Esophagus (tissue), 2 donors: Measurements from ENCODE around the gene TMEM43. TPM values are rescaled to one million over a fixed set of nuclear protein-coding genes. Genes with fewer than 3 reads are reported as not detected.
"Not testable (repeated sequence)": the region's sequence is repeated elsewhere in the genome, so short reads cannot be mapped to it uniquely, and the experiment has no call there.

ENCODE experiments used
- H3K27ac ChIP-seq, 2 donors: one replicate each; pipeline ENCODE4 v1.5.1; 2013; ENCODE audit warnings: low read depth in 2 of 2, mild to moderate bottlenecking in 2 of 2, inconsistent platforms in 1 of 2, low read length in 1 of 2, moderate library complexity in 1 of 2
- H3K27me3 ChIP-seq, 2 donors: one replicate each; pipeline ENCODE4 v1.6.1; 2013; ENCODE audit warnings: low read length in 2 of 2, control low read depth in 1 of 2, mild to moderate bottlenecking in 1 of 2; ENCODE audit not compliant: insufficient read depth in 2 of 2, control insufficient read depth in 1 of 2
- H3K36me3 ChIP-seq, 2 donors: one replicate each; pipeline ENCODE4 v1.6.1; 2013; ENCODE audit warnings: low read length in 1 of 2; ENCODE audit not compliant: control insufficient read depth in 2 of 2, insufficient read depth in 2 of 2
- H3K4me1 ChIP-seq, 2 donors: one replicate each; pipeline ENCODE4 v1.6.1; 2013; ENCODE audit warnings: low read length in 1 of 2; ENCODE audit not compliant: control insufficient read depth in 2 of 2, insufficient read depth in 2 of 2
- H3K4me3 ChIP-seq, 2 donors: one replicate each; pipeline ENCODE4 v1.5.1; 2013; ENCODE audit warnings: low read length in 2 of 2, mild to moderate bottlenecking in 2 of 2, low read depth in 1 of 2, moderate library complexity in 1 of 2
- H3K9me3 ChIP-seq, 2 donors: one replicate each; pipeline ENCODE4 v1.6.1; 2013; ENCODE audit warnings: mild to moderate bottlenecking in 2 of 2, low read depth in 1 of 2, low read length in 1 of 2, moderate library complexity in 1 of 2; ENCODE audit not compliant: control insufficient read depth in 2 of 2, insufficient read depth in 1 of 2
- WGBS, 2 donors: extraction: QIAGEN DNeasy Blood & Tissue Kit; methylation state at CpG; one replicate each; pipeline ENCODE4 v1.1.7; 2013; 5-methylcytosine and 5-hydroxymethylcytosine counted together
- polyA plus RNA-seq, 2 donors: library from polyadenylated mRNA; stranded (reverse); fragments of 200-250 nt; gene quantifications; one replicate each; pipeline ENCODE4 v1.2.3, GENCODE V29; 2013
- donor health status: healthy with polysubstance abuse.
- donor health status: Bipolar disorder and iron deficiency.

TMEM43 gene, protein sequence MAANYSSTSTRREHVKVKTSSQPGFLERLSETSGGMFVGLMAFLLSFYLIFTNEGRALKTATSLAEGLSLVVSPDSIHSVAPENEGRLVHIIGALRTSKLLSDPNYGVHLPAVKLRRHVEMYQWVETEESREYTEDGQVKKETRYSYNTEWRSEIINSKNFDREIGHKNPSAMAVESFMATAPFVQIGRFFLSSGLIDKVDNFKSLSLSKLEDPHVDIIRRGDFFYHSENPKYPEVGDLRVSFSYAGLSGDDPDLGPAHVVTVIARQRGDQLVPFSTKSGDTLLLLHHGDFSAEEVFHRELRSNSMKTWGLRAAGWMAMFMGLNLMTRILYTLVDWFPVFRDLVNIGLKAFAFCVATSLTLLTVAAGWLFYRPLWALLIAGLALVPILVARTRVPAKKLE
- 10 to 100 TPM; 41.4 to 45.6 TPM for polyA plus RNA-seq

GRCh38 chr3:14124615-14125192, at the start of gene TMEM43, which contains the start of gene CHCHD4:
Gene TMEM43, plus strand, starts transcription at chr3:14125052. Its CDS starts 142 bp downstream, at chr3:14125194.
Gene CHCHD4, minus strand, starts transcription at chr3:14124870. Its CDS starts 194 bp downstream, at chr3:14124676.
- peak within 1 kb of the TSS; percentile 89 to 94 for H3K27ac ChIP-seq
- no peaks in the 10 kb centered on the region for H3K27me3 ChIP-seq
- H3K4me1 ChIP-seq, result peaks cover 5 to 37% of the 10 kb centered on the region in 2 donors
- WGBS, 2 donors, result 0 to 1% methylated on average over 47 to 55 of the region's 55 CpGs
- peak within 1 kb of the TSS; percentile 80 to 87 for H3K4me3 ChIP-seq
- peaks cover 8 to 10% of the 10 kb centered on the region in 2 donors for H3K36me3 ChIP-seq
- no peaks in the 10 kb centered on the region for H3K9me3 ChIP-seq

DNA sequence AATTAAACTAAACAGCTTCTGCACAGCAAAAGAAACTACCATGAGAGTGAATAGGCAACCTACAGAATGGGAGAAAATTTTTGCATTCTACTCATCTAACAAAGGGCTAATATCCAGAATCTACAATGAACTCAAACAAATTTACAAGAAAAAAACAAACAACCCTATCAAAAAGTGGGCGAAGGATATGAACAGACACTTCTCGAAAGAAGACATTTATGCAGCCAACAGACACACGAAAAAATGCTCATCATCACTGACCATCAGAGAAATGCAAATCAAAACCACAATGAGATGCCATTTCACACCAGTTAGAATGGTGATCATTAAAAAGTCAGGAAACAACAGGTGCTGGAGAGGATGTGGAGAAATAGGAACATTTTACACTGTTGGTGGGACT, 49.6 kb upstream of the TMEM43 start:
- not testable (repeated sequence) for H3K9me3 ChIP-seq, H3K36me3 ChIP-seq
- WGBS, 2 donors, result 80 to 83% methylated on average over 3 of the region's 3 CpGs

GRCh38 chr3:14077310-14077709, 47.5 kb upstream of the TMEM43 start:
- Histone ChIP-seq H3K27ac (no peak overlapping the region), H3K9me3 (no peaks in the 10 kb centered on the region), H3K36me3 (no peaks in the 10 kb centered on the region), H3K4me3 (no peak overlapping the region), H3K4me1 (no peaks in the 10 kb centered on the region), H3K27me3 (no peaks in the 10 kb centered on the region)
- WGBS, 2 donors, result 85 to 91% methylated on average over 1 of the region's 1 CpG

More for the DNA sequence above, 49.6 kb upstream of the TMEM43 start:
- H3K4me3 ChIP-seq, H3K27me3 ChIP-seq, H3K4me1 ChIP-seq, H3K27ac ChIP-seq: not testable (repeated sequence)

DNA sequence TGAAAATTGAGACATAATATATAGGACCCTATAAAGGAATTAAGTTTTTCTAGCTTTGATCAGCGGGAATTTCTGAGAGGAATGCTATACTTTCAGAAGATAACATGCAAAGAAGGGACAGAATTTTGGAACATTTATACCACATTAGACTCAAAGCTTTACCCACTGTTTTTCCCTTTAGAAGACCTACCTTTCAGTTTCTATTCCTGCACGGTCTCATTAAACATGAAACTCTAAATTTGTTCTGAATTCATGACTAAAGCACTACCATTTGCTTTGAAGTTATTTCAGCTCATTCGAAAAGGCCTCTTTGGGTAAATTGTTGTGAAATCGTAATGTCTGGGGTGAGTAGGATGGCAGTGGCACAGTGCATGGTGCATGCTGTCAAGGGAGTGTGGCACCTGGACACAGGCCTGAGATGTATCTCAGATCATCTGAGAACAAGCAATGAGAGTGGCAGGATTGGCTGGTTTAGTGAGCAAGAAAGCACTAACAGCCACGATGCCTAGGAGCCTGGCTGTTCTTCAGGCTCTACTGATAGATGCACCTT, 42.7 kb upstream of the TMEM43 start:
- 81 to 84% methylated on average over 5 of the region's 5 CpGs for WGBS, 2 donors
- no peak overlapping the region for H3K4me3 ChIP-seq

GRCh38 chr3:14087461-14087860, 37.4 kb upstream of the TMEM43 start:
- WGBS, 2 donors, result 88 to 90% methylated on average over 5 of the region's 5 CpGs
- H3K36me3 ChIP-seq, result not testable (repeated sequence)

More for the DNA sequence above, 42.7 kb upstream of the TMEM43 start:
- H3K4me1 ChIP-seq, result no peaks in the 10 kb centered on the region
- peaks cover 0 to 5% of the 10 kb centered on the region in 2 donors for H3K9me3 ChIP-seq
- no peak overlapping the region for H3K27ac ChIP-seq
- peaks cover 0 to 4% of the 10 kb centered on the region in 2 donors for H3K36me3 ChIP-seq
- no peaks in the 10 kb centered on the region for H3K27me3 ChIP-seq

GRCh38 chr3:14091959-14092358, 32.9 kb upstream of the TMEM43 start:
- WGBS, 2 donors, result 84 to 89% methylated on average over 3 of the region's 5 CpGs
- not testable (repeated sequence) for H3K36me3 ChIP-seq, H3K27me3 ChIP-seq, H3K4me3 ChIP-seq, H3K27ac ChIP-seq, H3K4me1 ChIP-seq, H3K9me3 ChIP-seq

More at GRCh38 chr3:14087461-14087860, 37.4 kb upstream of the TMEM43 start:
- H3K4me3 ChIP-seq, H3K27me3 ChIP-seq, H3K9me3 ChIP-seq, H3K4me1 ChIP-seq, H3K27ac ChIP-seq: not testable (repeated sequence)

DNA sequence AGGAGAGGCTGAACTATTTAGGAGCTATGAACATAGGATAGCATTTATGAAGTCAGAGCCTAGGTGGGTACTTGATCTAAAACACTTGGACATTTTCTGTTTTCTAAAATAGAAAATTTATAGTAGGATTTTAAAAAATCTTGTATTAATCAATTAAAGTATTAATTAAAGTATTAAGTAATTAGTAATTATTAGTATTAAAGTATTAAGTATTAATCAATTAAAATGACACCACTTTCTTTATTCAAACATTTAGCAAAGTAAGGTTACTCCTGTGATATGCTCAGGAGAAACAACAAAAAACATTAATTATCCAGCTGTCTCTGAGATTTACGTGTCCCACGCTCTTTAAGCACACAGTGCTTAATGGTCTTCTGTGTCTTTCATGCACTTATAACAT, 32.4 kb upstream of the TMEM43 start:
- Histone ChIP-seq H3K36me3 (no peaks in the 10 kb centered on the region), H3K4me3 (no peak overlapping the region), H3K4me1 (no peaks in the 10 kb centered on the region), H3K9me3 (peaks cover 0 to 2% of the 10 kb centered on the region in 2 donors), H3K27me3 (no peaks in the 10 kb centered on the region), H3K27ac (no peak overlapping the region)
- 85 to 95% methylated on average over 2 of the region's 2 CpGs for WGBS, 2 donors

DNA sequence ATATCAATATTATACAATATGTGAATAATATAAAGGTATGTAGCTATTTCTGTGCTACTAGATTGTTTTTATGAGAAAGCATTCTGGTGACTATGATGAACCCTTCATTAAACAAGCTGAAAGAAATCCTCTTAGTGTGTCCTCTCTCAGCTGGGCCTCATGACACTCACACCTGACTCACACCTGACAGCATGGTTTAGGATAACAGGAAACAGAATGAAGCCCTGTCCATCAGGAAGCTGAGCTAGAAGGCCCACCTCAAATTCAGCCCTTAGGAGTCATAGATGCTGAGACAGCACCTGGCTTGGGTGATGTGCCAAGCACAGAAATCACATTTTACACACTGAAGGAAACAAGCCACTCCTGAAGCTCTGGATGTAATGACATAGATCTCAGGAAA, 31.0 kb upstream of the TMEM43 start:
- Histone ChIP-seq H3K4me3 (no peak overlapping the region), H3K27me3 (no peaks in the 10 kb centered on the region), H3K4me1 (no peaks in the 10 kb centered on the region), H3K27ac (no peak overlapping the region), H3K36me3 (no peaks in the 10 kb centered on the region), H3K9me3 (peaks cover 0 to 2% of the 10 kb centered on the region in 2 donors)

DNA sequence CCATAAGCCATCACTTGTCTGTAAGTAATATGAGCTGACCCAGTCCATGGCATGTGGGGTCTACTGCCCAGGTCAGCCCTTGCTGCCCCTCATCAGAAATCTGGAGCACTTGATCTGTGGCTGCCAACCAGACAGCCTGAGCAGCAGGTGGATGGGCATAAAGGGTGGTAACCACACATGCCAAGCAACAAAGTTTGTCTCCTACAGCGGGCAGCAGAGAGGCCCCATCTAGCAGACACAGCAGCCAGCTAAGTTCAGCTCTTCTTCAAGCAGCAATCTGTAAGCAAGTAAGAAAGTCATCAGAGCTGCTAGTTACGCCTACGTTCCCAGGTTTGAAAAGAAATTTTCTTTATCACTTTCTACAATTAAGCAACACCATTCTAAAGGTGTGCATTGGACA, 28.1 kb upstream of the TMEM43 start:
- Histone ChIP-seq H3K4me3 (no peak overlapping the region), H3K9me3 (peaks cover 0 to 2% of the 10 kb centered on the region in 2 donors), H3K4me1 (no peaks in the 10 kb centered on the region), H3K36me3 (no peaks in the 10 kb centered on the region), H3K27me3 (no peaks in the 10 kb centered on the region), H3K27ac (no peak overlapping the region)
- 90 to 91% methylated on average over 3 of the region's 3 CpGs for WGBS, 2 donors
